Activated CD4-positive, alpha-beta T cell treated with anti-CD3 and anti-CD28 coated beads, Interleukin-2, amount 50 U/mL, for 1 hour (primary cell): ENCODE measurements around the gene MAP3K5.
A peak's percentile ranks its signal among the peaks of the same experiment; 100 is the strongest.

Experiments
- DNase-seq: peaks from one replicate; pipeline ENCODE4 v3.0.0-alpha.2; 2020

MAP3K5 gene

DNA sequence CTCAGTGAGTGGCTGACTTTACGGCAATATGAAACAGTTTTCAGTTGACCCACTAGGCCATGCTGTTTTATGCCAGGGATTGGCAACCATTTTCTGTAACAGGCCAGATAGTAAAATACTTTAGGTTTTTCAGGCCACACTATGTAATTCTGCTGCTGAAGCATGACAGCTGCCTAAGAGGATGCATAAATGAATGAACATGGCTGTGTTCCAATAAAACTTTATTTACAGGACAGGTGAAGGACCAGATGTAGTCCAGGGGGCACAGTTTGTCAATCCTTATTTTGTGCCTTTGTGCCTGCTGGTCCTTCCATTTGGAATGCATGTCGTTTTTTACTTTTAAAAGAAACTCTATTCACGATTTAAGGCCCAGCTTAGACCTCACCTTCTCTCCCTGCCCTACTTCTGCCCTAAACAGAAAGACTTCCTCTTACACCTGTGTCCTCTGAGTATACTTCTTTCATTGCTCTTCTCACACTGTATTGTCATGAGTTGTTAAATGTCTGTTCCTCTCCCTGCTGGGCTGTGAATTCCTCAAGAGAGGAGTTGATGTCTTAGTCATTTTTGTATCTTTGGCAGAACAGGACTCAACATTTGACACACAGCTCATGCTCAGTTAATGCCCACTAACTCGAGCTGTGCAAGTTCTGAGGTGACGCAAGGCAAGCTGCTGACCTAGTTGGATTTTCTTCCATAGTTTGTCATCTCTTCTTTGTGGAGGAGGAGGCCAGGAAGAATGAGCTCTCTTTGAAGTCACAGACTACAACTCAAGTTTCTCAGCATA is 152.0 kb downstream of the MAP3K5 start:
- no peak for DNase-seq

DNA sequence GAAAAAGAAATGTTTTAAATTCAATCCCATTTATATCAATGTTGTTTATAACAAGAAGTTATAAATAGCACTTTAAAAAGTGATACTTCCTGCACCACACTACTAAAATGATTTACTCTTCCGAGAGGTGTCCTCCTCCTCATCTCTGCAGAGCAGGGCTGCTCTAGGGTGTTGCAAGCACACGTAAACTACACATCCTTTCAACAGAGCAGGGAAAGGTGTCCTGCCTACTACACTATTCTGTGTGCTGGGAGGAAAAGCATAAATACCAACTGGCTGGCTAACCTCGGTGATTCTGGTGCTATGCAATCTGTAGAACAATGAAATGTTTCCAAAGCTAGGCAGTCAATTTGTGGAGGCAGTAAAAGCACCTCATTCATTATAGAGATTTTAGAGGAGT is 152.6 kb downstream of the MAP3K5 start:
- DNase-seq: no peak

DNA sequence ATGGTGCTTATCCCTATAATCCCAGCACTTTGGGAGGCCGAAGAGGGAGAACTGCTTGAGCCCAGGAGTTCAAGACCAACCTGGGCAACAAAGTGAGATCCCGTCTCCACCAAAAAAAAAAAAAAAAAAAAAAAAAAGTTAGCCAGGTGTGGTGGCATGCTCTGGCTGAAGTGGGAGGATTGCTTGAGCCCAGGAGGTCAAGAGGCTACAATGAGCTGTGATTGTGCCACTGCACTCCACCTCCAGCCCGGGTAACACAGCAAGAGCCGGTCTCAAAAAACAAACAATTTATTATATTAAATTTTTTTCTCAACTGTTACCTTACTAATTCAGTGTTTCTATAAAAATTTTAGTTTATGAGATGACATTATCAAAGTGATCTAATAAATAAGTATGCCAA is 156.7 kb downstream of the MAP3K5 start:
- DNase-seq: no peak

DNA sequence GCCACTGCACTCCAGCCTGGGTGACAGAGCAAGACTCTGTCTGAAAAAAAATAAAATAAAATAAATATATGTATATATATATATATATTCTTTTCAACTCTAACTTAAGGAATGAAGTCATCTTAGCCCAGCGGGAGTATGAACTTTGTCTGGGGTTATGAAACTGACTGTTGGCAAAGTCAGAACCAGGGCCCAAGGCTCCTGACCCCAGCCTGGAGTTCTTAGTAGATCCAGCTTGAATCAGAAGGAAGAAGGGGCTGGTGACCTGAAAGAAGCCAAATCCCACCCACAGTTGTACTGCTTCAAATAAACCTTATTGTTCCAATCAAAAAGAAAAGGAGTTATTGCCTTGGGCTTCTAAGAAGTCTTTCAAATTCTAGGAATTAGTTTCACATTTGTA is 158.9 kb downstream of the MAP3K5 start:
- no peak for DNase-seq

DNA sequence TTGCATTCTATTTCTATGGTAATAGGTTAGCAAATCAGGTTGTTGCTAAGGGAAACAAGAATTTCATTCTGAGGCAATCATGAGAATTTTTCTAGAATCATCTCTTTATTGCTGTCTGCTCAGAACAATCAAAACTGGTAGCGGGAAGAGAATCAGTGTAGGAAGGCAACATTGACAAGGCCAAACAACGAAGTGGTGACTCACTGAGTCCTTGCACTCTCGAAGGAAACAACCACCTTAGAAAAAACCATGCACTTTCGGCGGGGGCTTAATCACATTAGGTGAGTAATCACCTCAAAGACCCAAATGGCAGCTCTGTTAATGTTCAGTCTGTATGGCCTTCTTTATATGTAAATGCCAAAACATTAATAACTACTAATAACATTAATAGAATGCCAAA is 163.3 kb downstream of the MAP3K5 start:
- no peak for DNase-seq

DNA sequence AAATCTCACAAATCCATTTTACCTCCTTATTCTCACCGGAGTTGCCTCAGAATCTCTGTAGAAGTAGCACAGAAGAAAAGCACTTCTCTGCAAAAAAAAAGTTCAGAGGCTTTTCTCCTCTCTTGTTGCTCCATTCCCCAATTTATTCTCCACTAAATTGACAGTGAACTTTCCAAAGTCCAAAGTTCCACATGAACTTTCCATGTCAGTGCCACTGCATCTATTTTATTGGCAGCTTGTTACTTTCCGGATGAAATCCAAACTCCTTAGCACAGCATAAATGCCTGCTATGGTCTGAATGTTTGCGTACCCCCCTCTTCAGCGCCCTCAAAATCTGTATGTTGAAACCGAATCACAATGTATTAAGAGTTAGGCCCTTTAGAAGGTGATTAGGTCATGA is 165.1 kb downstream of the MAP3K5 start:
- no peak for DNase-seq

DNA sequence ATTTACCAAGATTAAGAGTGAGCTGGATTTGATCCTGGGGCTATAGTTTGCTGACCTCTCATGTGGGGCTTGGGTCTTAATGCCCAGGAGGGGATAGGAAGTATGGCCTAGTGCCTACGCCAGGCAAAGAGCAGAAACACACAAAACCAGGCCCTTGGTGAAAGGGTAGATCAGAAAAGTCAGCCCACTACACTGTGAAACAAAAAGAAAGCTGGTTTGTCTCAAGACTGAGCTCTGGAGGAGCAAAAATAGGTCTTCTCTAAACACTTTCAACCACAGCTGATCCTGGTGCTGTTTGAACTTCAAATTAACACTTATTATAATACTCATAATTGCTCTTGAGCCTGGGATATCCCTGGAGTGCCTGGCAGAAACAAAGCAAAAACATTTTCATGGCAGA is 167.0 kb downstream of the MAP3K5 start:
- no peak for DNase-seq

DNA sequence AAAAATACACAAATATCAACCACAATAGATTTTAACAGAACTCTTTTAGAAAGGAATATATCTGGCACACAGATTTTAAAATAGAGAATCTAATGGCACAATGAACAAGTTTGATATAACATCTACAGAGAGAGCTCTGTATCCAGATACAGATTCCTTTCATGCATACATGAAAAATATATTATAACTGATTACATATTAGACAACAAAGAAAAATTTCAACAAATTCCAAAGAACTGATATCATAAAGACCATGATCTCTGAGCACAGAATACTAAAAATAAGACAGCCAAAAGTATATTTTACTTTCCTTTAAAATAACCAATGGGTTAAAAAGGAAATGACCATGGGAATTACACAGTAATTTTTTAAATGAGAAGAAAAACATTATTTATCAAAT is 167.9 kb downstream of the MAP3K5 start:
- DNase-seq: no peak

DNA sequence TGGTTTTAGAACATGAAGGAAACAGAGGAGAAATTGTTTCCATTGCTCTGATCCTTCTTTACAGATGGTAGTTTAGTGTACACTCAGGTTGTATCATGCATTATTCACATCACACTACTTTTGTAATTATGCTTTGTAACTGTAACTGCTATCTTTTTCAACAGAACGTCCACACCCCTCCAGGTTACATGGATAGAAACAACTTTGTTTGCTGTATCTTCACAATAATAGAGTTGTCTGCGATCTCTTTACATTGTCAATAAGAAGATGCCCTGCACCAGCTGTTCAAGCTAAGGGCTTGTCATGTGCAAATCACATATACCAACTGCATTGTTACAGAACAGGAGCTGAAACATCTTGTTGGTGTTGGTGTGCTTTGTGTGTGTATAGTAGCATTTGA is 174.2 kb downstream of the MAP3K5 start:
- no peak for DNase-seq

DNA sequence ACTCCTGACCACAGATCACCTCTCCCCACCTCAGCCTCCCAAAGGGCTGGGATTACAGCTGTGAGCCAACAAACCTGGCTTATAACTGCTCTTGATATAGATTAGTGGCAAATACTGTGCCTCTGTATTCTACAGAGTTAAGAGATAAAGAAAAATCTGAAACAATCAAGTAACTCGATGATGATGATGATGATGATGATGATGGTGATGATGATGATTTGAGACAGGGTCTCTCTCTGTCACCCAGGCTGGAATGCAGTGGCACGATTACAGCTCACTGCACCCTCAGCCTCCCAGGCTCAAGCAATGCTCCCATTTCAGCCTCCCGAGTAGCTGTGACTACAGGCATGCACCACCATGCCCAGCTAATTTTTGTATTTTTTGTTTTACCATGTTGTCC is 175.8 kb downstream of the MAP3K5 start:
- DNase-seq: no peak

DNA sequence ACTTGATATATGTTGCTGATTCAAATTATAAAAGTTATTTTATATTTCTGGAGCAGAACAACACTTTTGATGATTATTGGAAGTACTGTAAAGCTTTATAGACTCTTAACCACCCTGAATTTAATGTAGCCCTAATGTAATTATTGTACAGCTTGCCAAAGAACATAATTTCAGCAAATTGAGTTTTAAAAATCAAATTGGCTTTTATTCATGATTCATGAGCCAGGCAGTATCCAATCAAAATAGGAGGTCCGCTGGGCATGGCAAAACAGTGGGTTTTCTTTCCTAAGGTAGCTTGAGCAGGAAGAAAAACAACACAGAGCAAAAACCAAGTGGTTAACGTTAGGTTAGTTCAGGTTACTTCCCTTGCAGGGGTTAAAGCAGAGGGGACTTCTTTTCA is 177.3 kb downstream of the MAP3K5 start:
- DNase-seq: no peak

DNA sequence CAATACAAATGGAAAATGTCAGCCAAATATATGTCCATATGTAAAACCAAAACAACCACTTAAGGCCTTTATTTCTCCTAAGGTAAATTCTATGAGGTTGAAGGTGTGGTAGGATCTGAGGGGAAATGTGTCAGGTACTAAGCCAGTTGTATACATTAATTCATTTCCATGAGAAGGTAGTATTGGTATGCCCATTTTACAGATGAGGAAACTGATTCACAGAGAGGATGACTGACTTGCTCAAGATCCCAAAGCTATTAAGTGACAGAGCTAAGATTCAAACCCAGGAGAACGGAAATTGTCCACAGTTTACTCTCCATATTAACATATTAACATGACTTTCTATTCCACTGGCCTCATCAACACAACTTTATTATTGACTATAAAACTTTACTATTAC is 177.9 kb downstream of the MAP3K5 start:
- no peak for DNase-seq

DNA sequence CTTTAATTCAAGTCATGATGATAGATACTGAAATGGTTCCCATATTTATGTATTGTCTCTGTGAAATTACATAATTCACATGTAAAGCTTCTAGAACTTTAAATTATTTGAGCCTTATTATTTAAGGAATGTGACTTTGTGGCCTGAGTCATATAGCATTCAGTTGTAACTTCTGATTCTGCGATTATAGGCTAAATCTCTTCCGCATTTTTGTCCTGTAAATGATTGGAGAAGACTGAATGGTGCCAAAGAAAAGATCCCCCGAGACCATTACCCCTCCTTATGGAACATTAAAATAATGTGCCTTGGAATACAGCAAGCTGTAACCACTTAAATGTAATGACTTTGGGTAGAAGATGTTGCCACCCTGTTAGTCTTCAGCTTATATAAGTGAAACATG is 178.8 kb downstream of the MAP3K5 start:
- DNase-seq: no peak

DNA sequence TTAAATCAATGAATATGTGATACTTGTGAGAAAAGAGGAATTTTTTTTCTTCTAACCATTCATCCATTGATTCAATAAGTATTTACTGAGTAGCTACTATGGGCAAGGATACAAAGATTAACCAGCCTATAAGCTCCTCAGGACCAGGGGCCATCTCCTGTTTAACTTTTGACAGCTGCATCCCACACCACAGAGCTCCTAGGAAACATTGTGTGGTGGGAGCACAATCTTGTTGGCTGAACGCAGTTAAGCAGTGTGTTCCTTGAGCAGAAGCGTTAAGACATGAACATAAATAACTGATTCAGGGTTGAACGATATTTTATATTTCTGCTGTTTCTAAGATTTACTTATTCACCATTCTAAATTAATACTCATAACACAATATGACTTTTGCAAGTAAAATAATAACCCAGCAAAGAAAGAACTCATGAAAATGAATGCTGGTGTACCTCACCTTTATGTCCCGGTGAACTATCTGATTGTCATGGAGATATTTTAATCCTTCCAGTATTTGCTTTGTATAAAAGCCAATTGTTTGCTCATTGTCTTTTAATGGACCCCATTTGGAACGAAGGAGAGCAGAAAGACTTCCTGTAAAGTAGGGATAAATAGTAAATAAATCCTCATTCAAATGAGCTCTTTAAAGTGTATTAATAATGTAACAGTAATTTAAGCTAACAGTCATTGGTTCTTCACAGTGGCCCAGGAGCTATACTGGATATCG is 179.4 kb downstream of the MAP3K5 start:
- DNase-seq: no peak

DNA sequence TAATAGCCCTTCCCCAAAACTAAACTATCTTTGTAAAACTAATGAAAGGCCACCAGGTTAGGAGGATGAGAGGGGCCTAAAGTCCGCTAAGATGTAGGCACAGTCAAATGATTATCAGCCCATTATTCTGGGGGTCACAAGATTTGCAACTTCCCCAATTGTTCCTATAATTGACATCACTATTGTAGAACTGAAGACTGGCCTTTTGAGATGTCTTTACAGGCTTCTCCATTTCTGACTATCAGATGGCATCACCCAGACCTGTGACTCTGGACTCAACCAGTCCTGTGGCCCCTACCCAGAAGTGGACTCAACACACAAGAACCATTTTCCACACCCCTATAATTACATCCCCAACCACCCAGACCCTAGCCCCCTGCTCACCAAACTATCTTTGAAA is 180.5 kb downstream of the MAP3K5 start:
- no peak for DNase-seq

DNA sequence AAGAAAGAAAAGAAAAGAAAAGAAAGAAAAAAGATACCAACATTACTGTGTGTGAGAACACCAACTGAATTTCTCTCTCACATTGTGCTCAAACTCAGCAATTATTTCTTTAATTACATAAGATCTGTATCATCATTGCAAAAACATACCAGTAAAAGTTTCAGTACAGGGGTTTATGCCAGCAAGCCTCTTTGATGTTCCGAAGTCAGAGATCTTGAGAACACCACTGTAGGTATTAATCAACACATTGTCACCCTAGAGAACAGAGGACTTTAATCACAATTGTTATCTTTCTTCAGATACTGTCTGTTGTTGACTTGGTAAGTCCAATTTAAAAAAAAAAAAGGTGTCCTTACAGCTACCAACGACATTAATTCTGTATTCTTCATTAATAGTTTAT is 181.1 kb downstream of the MAP3K5 start:
- DNase-seq: no peak

DNA sequence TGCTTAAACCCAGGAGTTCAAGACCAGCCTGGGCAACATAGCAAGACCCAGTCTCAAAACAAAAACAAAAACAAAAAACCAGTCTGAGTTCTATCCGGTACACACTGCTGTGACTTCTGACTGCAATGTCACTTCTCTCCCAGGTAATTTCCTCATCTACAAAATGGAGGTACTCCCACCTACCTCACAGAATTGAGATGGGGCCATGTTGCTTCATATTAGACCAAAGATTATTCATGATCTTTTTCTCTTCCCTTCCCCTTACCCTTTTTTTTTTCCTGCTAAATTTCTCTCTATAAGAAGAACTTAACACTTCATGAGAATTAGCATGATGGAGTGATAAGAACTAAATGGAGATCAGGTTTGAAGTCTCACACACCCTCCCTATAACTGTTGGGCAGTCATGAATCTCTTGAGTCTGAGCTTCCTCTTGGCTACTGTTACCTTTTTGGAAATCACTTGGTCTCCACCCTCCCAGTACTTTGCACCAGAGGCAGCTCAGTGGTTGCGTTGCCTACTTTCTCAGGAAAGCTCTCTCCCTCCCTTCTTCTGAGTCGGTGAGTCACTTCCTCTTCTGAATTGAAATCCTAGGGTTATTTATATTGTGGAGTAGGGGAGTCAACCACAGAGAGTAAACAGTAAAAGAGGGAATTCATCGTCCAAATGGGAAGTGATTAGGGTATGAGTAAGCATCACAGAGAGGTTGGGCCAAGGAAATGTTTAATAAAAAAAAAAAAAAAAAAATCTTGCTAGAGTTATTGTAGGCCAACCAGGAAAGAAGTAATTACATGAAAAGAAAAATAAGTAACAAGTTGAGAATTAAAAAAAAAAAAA is 182.2 kb downstream of the MAP3K5 start:
- DNase-seq: no peak

DNA sequence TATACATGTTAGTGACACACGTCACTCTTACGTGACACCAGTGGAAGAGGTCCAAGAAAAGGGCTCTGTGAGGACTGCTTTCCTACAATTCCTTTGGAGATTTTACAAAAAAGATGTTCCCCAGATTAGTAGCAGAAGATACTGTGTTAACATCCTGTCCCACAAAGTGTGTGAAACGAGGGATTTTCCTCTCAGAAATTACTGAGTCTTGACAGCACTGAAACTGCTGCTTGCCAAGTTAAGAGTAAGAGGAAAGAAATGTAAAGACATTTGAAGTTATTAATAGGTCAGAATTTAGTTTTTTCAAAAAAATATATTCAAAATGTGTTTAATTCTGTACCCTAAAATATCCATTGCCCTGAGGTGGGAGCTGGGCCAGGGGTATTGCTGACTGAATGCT is 183.3 kb downstream of the MAP3K5 start:
- no peak for DNase-seq

DNA sequence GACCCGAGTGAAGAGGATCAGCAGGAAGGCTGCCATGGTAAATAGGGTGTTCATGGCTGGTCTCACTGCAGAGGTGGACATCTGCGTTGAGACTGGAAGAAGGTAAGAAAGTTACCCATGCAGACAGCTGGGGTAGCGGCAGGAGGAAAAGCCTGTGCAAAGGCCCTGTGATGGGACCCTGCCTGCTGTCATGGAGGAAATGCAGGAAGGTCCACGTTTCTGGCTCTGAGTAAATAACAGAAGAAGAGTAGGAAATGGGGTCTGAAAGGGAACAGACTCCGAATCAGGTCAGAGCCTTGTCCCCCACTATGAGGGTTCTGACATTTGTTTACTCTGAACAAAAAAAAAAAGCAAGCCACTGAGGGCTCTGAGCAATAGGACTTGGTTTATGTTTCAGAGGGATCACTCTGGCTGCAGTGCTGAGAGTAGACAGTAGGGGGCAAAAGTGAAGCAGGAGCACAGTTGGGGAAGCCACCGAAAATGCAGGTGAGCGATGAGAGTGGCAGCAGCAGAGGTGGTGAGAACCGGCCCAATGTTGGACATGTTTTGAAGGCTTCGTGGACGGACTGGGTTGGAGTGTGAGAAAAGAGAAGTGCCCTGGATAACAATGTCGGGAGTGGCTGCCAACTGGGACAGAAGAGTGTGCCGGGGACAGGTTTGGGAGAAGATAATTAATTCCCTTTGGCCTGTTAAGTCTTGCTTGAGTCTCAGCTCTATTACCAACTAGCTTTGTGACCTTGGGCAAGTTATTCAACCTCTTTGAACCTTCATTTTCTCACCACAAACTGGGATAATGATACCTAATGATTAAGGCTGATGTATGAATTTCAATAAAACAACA is 184.1 kb downstream of the MAP3K5 start:
- peak; percentile 80 for DNase-seq

DNA sequence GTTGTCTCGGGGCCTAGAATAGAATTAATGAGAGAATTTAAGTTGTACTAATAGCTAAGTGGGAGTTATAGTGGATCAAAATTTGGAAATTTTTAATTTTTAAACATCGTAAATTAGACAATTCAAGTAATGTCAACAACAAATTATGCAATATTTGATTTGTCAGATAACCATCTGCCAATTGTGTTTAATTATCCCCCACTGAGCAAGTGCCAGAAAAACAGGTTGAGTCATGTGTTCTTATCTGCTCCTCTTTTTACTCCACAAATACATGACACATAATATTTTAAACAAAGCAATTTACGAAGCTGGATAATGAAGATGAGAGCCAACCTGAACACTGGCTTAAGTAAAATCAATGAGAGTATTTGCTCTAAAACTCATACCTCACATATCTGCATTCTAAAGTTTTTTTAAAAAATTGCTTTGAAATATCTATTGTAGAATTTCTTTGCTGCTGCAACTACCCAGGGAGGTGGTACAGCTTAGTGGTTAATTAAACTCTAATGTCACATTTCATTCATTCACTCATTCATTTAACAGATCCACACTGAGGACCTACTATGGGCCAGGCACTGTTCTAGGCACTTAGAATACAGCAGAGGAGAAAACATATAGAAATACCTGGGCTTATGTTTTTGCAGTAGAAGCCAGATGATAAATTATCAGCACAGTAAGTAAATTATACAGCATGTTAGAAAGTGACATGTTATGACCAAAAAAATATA is 184.9 kb downstream of the MAP3K5 start:
- DNase-seq: no peak

DNA sequence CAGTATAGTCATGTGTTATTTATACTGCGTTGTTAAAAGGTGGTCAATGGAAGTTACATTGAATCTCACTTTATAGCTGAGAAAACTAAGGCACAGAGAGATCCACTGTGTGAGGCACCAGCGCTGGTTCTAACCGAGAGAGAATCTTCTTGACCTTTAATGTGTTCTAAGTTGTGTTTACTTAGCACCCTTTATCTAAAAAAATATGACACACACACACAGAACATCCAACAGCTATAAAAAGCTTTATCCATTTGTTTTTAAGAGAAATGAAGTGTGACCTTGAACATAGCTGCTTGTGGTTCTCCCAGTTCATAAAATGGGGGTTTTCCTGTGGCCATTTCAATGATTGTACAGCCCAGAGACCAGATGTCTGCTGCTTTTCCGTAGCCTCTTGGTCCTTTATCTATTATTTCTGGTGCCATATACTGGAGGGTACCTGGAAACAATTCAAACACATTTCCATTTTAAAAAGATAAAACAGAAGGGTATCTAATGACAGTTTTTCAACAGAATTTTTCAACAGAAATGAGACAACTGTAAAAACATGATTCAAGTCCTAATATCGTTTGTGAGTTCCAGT is 187.3 kb downstream of the MAP3K5 start:
- DNase-seq: no peak

DNA sequence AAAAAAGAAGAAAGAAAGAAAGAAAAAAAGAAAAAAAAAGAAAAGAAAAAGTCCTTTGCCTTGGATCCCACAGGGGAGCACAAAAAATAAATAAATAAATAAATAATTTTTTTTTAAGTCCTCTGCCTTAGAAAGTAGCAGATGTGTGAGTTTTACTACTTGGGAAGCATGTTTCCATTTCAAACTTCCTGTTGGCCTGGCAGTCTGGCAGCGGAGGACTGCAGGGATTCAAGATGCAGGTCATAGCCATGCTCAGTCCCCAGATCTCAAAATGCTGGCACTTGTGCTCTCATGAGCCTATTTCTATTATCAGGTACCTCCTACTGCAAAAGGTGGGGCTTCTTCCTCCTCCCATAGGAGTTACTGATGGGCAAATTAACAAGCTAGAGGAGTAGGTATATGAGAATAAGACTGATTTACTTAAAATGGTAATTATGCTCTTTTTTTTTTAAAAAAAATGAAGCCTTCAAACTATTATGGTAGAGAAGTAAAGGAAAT is 187.9 kb downstream of the MAP3K5 start:
- DNase-seq: no peak
